PC-3 (cell line): Measurements from ENCODE around the gene RPRD1A.

Experiments
- CTCF ChIP-seq: fragments of 300-600 bp; sonication (generic); conservative IDR thresholded peaks from 2 replicates; pipeline ENCODE4 v1.5.1; 2017; ENCODE audit warnings: antibody characterized with exemption, low read depth, mild to moderate bottlenecking, low read length
- EZH2 ChIP-seq: fragments of 300-600 bp; sonication (generic); IDR thresholded peaks from one replicate; pipeline ENCODE4 v1.6.1; 2017; ENCODE audit warnings: antibody characterized with exemption, mild to moderate bottlenecking, low read length; ENCODE audit not compliant: unreplicated experiment

- TF ChIP-seq CTCF (no peak), EZH2 (no peak)
Observed at GRCh38 chr18:36041146-36041545, 26.2 kb downstream of the RPRD1A start.
